SK-N-MC (cell line): Measurements from ENCODE around the gene SMCHD1.

Source experiments
- EZH2 ChIP-seq: fragments of 200-600 bp; sonication (generic); IDR thresholded peaks from one replicate; pipeline ENCODE4 v1.6.1; 2017; ENCODE audit warnings: antibody characterized with exemption
- FOXP2 ChIP-seq: optimal IDR thresholded peaks from 2 replicates; pipeline ENCODE3; 2011; ENCODE audit warnings: mild to moderate bottlenecking, moderate library complexity; ENCODE audit not compliant: insufficient read depth; ENCODE audit errors: extremely low read length, control extremely low read depth
- POLR2AphosphoS5 ChIP-seq: IDR thresholded peaks from 2 replicates; pipeline ENCODE4 v1.6.1; 2012; ENCODE audit warnings: mild to moderate bottlenecking, low read depth, low read length, borderline replicate concordance

- TF ChIP-seq POLR2AphosphoS5 = no peak
- TF ChIP-seq EZH2 = no peak
- TF ChIP-seq FOXP2 = no peak
Observed at GRCh38 chr18:2776601-2777000, 121.1 kb downstream of the SMCHD1 start.
